Activated naive CD4-positive, alpha-beta T cell treated with anti-CD3 and anti-CD28 coated beads, Interleukin-2, amount 10 ng/mL, durations not matched to agents 7 days and 5 days (primary cell): ENCODE measurements around the gene TMEM150A.
"Not testable (repeated sequence)": the region's sequence is repeated elsewhere in the genome, so short reads cannot be mapped to it uniquely, and the experiment has no call there.

ENCODE experiments used
- CTCF ChIA-PET: fragments of 350-600 bp; sonication (Branson Sonifier 250); formaldehyde crosslinking; loops from one replicate; lab custom pipeline; 2021; ENCODE audit warnings: antibody characterized with exemption; lab: Charles Lee
- DNase-seq: peaks from one replicate; pipeline ENCODE4 v3.0.0-alpha.2; 2020
- H3K27ac Mint-ChIP-seq: one replicate; pipeline ENCODE4 v1.8.0; 2021; ENCODE audit warnings: mild to moderate bottlenecking, moderate library complexity, mixed read lengths
- H3K27me3 Mint-ChIP-seq: one replicate; pipeline ENCODE4 v1.8.0; 2021; ENCODE audit warnings: mild to moderate bottlenecking, mixed read lengths
- H3K36me3 Mint-ChIP-seq: one replicate; pipeline ENCODE4 v1.8.0; 2021; ENCODE audit warnings: mixed read lengths
- H3K4me1 Mint-ChIP-seq: one replicate; pipeline ENCODE4 v1.8.0; 2021; ENCODE audit warnings: mixed read lengths
- H3K4me3 Mint-ChIP-seq: one replicate; pipeline ENCODE4 v1.8.0; 2021; ENCODE audit warnings: mild to moderate bottlenecking, moderate library complexity, mixed read lengths
- H3K9me3 Mint-ChIP-seq: one replicate; pipeline ENCODE4 v1.8.0; 2021; ENCODE audit warnings: mixed read lengths

TMEM150A gene

DNA sequence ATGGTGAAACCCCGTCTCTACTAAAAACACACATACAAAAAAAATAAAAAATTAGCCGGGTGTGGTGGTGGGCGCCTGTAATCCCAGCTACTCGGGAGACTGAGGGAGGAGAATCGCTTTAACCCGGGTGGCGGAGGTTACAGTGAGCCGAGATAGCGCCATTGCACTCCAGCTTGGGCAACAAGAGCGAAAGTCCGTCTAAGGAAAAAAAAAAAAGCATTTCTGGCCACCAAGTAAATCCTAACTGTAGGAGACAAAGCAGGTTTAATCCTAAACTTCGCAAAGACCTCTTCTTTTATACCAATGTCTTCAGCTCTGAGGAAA is 42.1 kb downstream of the TMEM150A start:
- CTCF ChIA-PET, result interaction anchor here (0.6 to 3.9 kb wide), 4 partner anchors 10 to 140 kb away, joined by 3 to 33 read pairs (median 5); no protein-coding TSS in a partner anchor
- not testable (repeated sequence) for H3K27ac Mint-ChIP-seq, DNase-seq, H3K9me3 Mint-ChIP-seq, H3K27me3 Mint-ChIP-seq, H3K36me3 Mint-ChIP-seq
- H3K4me3 Mint-ChIP-seq, result peak overlapping the region; percentile 98
- H3K4me1 Mint-ChIP-seq, result peaks cover 40% of the 10 kb centered on the region

DNA sequence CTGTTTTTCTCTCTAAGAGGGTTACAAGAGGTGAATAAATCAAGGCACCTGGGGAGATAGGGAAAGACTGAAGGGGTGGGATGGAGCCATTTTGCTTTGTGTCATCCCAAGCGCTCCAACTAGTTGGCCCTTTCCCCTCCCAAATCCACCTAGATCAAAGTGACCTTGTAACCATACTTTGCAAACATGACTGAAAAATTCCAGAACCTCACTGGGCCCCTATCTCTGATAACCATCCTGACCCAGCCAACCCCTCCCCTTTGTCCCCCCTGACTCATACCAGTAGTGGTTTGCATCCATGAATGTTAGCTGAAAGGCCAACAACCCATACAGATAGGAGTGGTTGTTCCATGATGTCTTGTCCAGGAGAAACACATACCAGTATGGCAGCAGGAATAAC is 44.3 kb downstream of the TMEM150A start:
- Mint-ChIP-seq H3K4me3 (no peak overlapping the region), H3K9me3 (no peaks in the 10 kb centered on the region), H3K27me3 (peaks cover 5% of the 10 kb centered on the region), H3K4me1 (peaks cover 33% of the 10 kb centered on the region), H3K27ac (no peak overlapping the region), H3K36me3 (peaks cover 17% of the 10 kb centered on the region)
- CTCF ChIA-PET, result interaction anchor here (1.1 to 3.9 kb wide), 2 partner anchors 8 to 192 kb away, joined by 3 to 33 read pairs; no protein-coding TSS in a partner anchor
- DNase-seq, result no peak

- no peak overlapping the region for H3K4me3 Mint-ChIP-seq
- no peaks in the 10 kb centered on the region for H3K9me3 Mint-ChIP-seq
- H3K27ac Mint-ChIP-seq, result no peak overlapping the region
- no peak for DNase-seq
- H3K4me1 Mint-ChIP-seq, result peaks cover 32% of the 10 kb centered on the region
- peaks cover 5% of the 10 kb centered on the region for H3K27me3 Mint-ChIP-seq
- H3K36me3 Mint-ChIP-seq, result peaks cover 22% of the 10 kb centered on the region
- CTCF ChIA-PET, result interaction anchor here (1.1 to 10.1 kb wide), 4 partner anchors 14 to 257 kb away, joined by 3 to 197 read pairs (median 4); partner anchors contain the start of gene SH2D6
Observed at GRCh38 chr2:85557130-85557529, 45.4 kb downstream of the TMEM150A start.

DNA sequence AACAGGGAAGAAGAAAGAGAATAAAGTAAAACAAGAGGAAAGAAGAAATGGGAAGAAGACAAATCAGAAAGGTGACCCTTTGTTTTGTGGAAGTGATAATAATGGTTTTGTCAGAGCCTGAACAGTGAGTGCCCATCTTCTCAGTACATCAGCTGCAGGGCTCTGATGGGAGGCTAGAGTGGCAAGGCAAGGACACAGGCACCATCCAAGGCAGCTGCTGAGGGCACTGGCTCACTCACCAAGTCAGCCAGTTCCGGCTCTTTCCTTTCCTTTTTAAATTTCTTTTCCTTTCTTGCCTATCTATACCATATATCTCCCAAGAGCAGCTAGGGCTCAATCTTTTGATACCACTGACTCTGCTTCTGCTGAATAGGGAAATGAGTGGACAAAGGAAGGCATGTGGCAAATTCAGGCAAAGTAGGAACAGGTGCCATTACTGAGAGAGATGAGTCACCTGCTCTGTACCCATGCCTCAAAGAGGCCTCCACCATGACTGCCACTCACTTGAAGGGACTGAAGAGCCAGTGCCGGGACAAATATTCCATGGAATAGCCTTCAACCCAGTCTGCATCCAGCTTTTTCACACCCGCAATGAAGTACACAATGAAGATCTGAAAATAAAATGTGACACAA is 47.4 kb downstream of the TMEM150A start:
- no peak overlapping the region for H3K27ac Mint-ChIP-seq
- H3K4me1 Mint-ChIP-seq, result peaks cover 19% of the 10 kb centered on the region
- H3K9me3 Mint-ChIP-seq, result no peaks in the 10 kb centered on the region
- no peaks in the 10 kb centered on the region for H3K27me3 Mint-ChIP-seq
- H3K4me3 Mint-ChIP-seq, result no peak overlapping the region
- no peak for DNase-seq
- CTCF ChIA-PET, result interaction anchor here (0.6 to 10.1 kb wide), 4 partner anchors 24 to 255 kb away, joined by 3 to 197 read pairs (median 62); partner anchors contain the start of gene SH2D6
- H3K36me3 Mint-ChIP-seq, result peaks cover 34% of the 10 kb centered on the region

- H3K4me1 Mint-ChIP-seq, result peaks cover 6% of the 10 kb centered on the region
- no peaks in the 10 kb centered on the region for H3K9me3 Mint-ChIP-seq
- H3K27me3 Mint-ChIP-seq, result no peaks in the 10 kb centered on the region
- H3K4me3 Mint-ChIP-seq, result no peak overlapping the region
- H3K27ac Mint-ChIP-seq, result no peak overlapping the region
- peaks cover 36% of the 10 kb centered on the region for H3K36me3 Mint-ChIP-seq
- CTCF ChIA-PET, result interaction anchor here (1.9 to 10.1 kb wide), 5 partner anchors 13 to 162 kb away, joined by 4 to 197 read pairs (median 34); partner anchors contain the start of genes MAT2A and SH2D6
- DNase-seq, result no peak
Observed at GRCh38 chr2:85553184-85553583, 49.3 kb downstream of the TMEM150A start.

DNA sequence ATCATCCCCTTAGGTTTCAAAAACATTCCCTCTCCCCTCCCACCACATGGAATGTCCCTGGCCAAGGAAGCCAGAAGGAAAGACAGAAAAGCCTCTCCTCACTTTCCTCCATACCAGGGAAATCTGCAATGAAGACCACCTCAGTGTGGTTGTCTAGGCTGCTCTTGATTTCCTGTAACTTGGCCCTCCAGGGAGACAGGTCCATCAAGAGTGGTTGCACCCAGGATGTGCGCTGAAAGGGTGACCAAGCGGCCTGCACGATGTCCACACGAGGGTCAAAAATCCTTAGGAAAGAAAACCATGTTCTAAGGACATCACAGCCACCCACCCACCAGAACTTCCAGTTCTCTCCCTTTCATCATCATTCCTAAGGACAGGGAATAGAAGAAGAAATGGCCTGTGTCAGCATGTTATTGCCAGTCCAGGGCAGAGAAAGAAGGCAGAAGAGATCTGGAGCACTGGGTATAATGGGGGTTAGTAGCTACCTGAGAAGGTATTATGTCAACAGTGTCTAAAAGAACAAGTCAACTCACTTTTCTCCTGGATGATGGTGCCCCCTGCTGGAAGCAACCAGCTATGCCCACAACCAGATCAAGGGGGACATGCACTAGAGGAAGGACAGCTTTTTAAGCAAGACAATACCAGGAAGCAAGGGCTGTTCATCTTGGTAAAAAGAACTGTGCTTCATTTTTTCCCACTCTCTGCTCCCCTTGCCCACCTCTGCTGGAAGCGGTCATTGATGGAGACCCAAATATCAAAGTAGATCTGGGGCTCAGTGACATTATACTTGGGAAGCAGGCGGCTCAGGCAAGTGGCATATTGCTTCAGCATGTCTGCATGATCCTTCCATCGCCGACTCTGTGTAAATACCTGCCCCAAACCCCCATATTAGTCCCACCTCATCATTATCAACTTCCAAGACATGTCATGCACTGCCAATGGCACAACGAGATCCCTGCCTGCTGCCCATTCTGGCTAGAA is 50.5 kb downstream of the TMEM150A start:
- no peak overlapping the region for H3K4me3 Mint-ChIP-seq
- H3K36me3 Mint-ChIP-seq, result peaks cover 42% of the 10 kb centered on the region
- no peaks in the 10 kb centered on the region for H3K9me3 Mint-ChIP-seq
- peak; percentile 94 for DNase-seq
- peaks cover 6% of the 10 kb centered on the region for H3K4me1 Mint-ChIP-seq
- CTCF ChIA-PET, result interaction anchor here (0.5 to 10.1 kb wide), 27 partner anchors 8 to 267 kb away, joined by 3 to 197 read pairs (median 4); partner anchors contain the start of genes ELMOD3, GGCX, MAT2A and RETSAT
- peak overlapping the region; percentile 70 for H3K27ac Mint-ChIP-seq
- no peaks in the 10 kb centered on the region for H3K27me3 Mint-ChIP-seq

- Mint-ChIP-seq H3K9me3 (no peaks in the 10 kb centered on the region), H3K36me3 (peaks cover 47% of the 10 kb centered on the region)
- DNase-seq, result no peak
Observed at GRCh38 chr2:85550486-85550885, 52.0 kb downstream of the TMEM150A start.

GRCh38 chr2:85549826-85550225 is 52.7 kb downstream of the TMEM150A start:
- peaks cover 50% of the 10 kb centered on the region for H3K36me3 Mint-ChIP-seq
- no peaks in the 10 kb centered on the region for H3K9me3 Mint-ChIP-seq
- no peak overlapping the region for H3K4me3 Mint-ChIP-seq
- peaks cover 6% of the 10 kb centered on the region for H3K4me1 Mint-ChIP-seq
- DNase-seq, result no peak
- H3K27ac Mint-ChIP-seq, result no peak overlapping the region
- H3K27me3 Mint-ChIP-seq, result no peaks in the 10 kb centered on the region
- CTCF ChIA-PET, result interaction anchor here (1.1 to 10.1 kb wide), 10 partner anchors 9 to 249 kb away, joined by 3 to 197 read pairs (median 12); partner anchors contain the start of genes GGCX, MAT2A and SH2D6

More at GRCh38 chr2:85550486-85550885, 52.0 kb downstream of the TMEM150A start:
- Mint-ChIP-seq H3K4me1 (peaks cover 6% of the 10 kb centered on the region), H3K27me3 (no peaks in the 10 kb centered on the region), H3K27ac (no peak overlapping the region), H3K4me3 (no peak overlapping the region)
- CTCF ChIA-PET, result interaction anchor here (0.9 to 10.1 kb wide), 15 partner anchors 10 to 250 kb away, joined by 3 to 197 read pairs (median 9); partner anchors contain the start of genes GGCX, MAT2A, SH2D6 and VAMP8

GRCh38 chr2:85549095-85549494 is 53.4 kb downstream of the TMEM150A start:
- Mint-ChIP-seq H3K9me3 (no peaks in the 10 kb centered on the region), H3K36me3 (peaks cover 53% of the 10 kb centered on the region), H3K4me1 (peaks cover 9% of the 10 kb centered on the region), H3K27ac (no peak overlapping the region), H3K4me3 (no peak overlapping the region), H3K27me3 (no peaks in the 10 kb centered on the region)
- CTCF ChIA-PET, result interaction anchor here (1.0 to 10.1 kb wide), 7 partner anchors 9 to 249 kb away, joined by 3 to 197 read pairs (median 3); partner anchors contain the start of genes GGCX, MAT2A and SH2D6
- no peak for DNase-seq

DNA sequence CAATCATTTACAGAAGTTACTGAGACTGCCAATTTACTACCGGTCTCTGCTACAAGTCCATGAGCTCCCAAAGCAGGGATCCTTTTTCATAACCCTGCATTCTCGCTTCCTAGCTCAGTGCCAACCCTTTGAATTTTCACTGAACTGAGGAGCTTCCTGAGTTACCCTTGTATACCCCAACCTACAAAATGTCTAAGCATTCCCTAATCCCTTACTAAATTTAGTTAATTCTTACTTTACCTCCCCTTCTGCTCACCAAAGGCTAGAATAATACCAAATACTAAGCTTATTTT is 53.9 kb downstream of the TMEM150A start:
- no peak for DNase-seq
- no peaks in the 10 kb centered on the region for H3K27me3 Mint-ChIP-seq
- CTCF ChIA-PET, result interaction anchor here (1.0 to 10.1 kb wide), 6 partner anchors 8 to 248 kb away, joined by 3 to 197 read pairs (median 18); partner anchors contain the start of genes GGCX, MAT2A and SH2D6
- no peaks in the 10 kb centered on the region for H3K9me3 Mint-ChIP-seq
- no peak overlapping the region for H3K4me3 Mint-ChIP-seq
- peak overlapping the region; percentile 17 for H3K27ac Mint-ChIP-seq
- peaks cover 11% of the 10 kb centered on the region for H3K4me1 Mint-ChIP-seq
- peaks cover 56% of the 10 kb centered on the region for H3K36me3 Mint-ChIP-seq
